Measurements from ENCODE around the gene NAALADL2. TPM values are rescaled to one million over a fixed set of nuclear protein-coding genes. Genes with fewer than 3 reads are reported as not detected.
"Not testable (repeated sequence)": the region's sequence is repeated elsewhere in the genome, so short reads cannot be mapped to it uniquely, and the experiment has no call there.

NAALADL2 gene
- total and polyA plus RNA-seq, 2 donors from 2014 or later, result 2.0 to 20.2 TPM

- FAIRE-seq; H3K4me1 ChIP-seq (ENCODE audit: control insufficient read depth in 2 of 3, insufficient read depth in 2 of 3, low read depth in 1 of 3, low read length in 3 of 3); H3K4me3 ChIP-seq (ENCODE audit: low read length in 3 of 3); H3K9me3 ChIP-seq (ENCODE audit: control insufficient read depth in 2 of 3, insufficient read depth in 1 of 3, low read length in 3 of 3); H3K27me3 ChIP-seq (ENCODE audit: control insufficient read depth, insufficient read depth, low read length); H3K36me3 ChIP-seq (ENCODE audit: control insufficient read depth in 2 of 3, insufficient read depth in 3 of 3, low read length in 3 of 3); DNase-seq; H3K27ac ChIP-seq (ENCODE audit: low read depth in 2 of 2, low read length in 2 of 2); intact Hi-C loops (cut with DNase I); H3K9ac ChIP-seq (ENCODE audit: low read length in 3 of 3): not testable (repeated sequence)
Measured at GRCh38 chr3:175825016-175825580, 966.0 kb downstream of the NAALADL2 start.

- FAIRE-seq (no peak), DNase-seq (no peak)
- Histone ChIP-seq H3K4me3 (ENCODE audit: low read length in 3 of 3) (no peak overlapping the region), H3K9me3 (ENCODE audit: control insufficient read depth in 2 of 3, insufficient read depth in 1 of 3, low read length in 3 of 3) (no peaks in the 10 kb centered on the region), H3K9ac (ENCODE audit: low read length in 3 of 3) (no peak overlapping the region), H3K27ac (ENCODE audit: low read depth in 2 of 2, low read length in 2 of 2) (no peak overlapping the region), H3K36me3 (ENCODE audit: control insufficient read depth in 2 of 3, insufficient read depth in 3 of 3, low read length in 3 of 3) (no peaks in the 10 kb centered on the region), H3K27me3 (ENCODE audit: control insufficient read depth, insufficient read depth, low read length) (no peaks in the 10 kb centered on the region), H3K4me1 (ENCODE audit: control insufficient read depth in 2 of 3, insufficient read depth in 2 of 3, low read depth in 1 of 3, low read length in 3 of 3) (no peaks in the 10 kb centered on the region)
- TF ChIP-seq CTCF (IDR thresholded peaks at IDR 0.05; ENCODE audit: borderline replicate concordance, extremely low read depth, insufficient read depth), result no peak
- intact Hi-C loops (cut with DNase I), result no loop called here
Measured at GRCh38 chr3:175826759-175827158, 967.6 kb downstream of the NAALADL2 start.

- DNase-seq; H3K27me3 ChIP-seq (ENCODE audit: control insufficient read depth, insufficient read depth, low read length); H3K9ac ChIP-seq (ENCODE audit: low read length in 3 of 3); intact Hi-C loops (cut with DNase I); H3K27ac ChIP-seq (ENCODE audit: low read depth in 2 of 2, low read length in 2 of 2); H3K9me3 ChIP-seq (ENCODE audit: control insufficient read depth in 2 of 3, insufficient read depth in 1 of 3, low read length in 3 of 3); H3K4me1 ChIP-seq (ENCODE audit: control insufficient read depth in 2 of 3, insufficient read depth in 2 of 3, low read depth in 1 of 3, low read length in 3 of 3); H3K4me3 ChIP-seq (ENCODE audit: low read length in 3 of 3); H3K36me3 ChIP-seq (ENCODE audit: control insufficient read depth in 2 of 3, insufficient read depth in 3 of 3, low read length in 3 of 3); FAIRE-seq: not testable (repeated sequence)
Measured at GRCh38 chr3:175829809-175830208, 970.7 kb downstream of the NAALADL2 start.

- FAIRE-seq; H3K4me1 ChIP-seq (ENCODE audit: control insufficient read depth in 2 of 3, insufficient read depth in 2 of 3, low read depth in 1 of 3, low read length in 3 of 3); H3K27me3 ChIP-seq (ENCODE audit: control insufficient read depth, insufficient read depth, low read length); H3K9me3 ChIP-seq (ENCODE audit: control insufficient read depth in 2 of 3, insufficient read depth in 1 of 3, low read length in 3 of 3); H3K36me3 ChIP-seq (ENCODE audit: control insufficient read depth in 2 of 3, insufficient read depth in 3 of 3, low read length in 3 of 3); H3K27ac ChIP-seq (ENCODE audit: low read depth in 2 of 2, low read length in 2 of 2); DNase-seq; intact Hi-C loops (cut with DNase I); H3K4me3 ChIP-seq (ENCODE audit: low read length in 3 of 3); H3K9ac ChIP-seq (ENCODE audit: low read length in 3 of 3): not testable (repeated sequence)
Measured at GRCh38 chr3:175835763-175836162, 976.6 kb downstream of the NAALADL2 start.

- Histone ChIP-seq H3K27me3 (ENCODE audit: control insufficient read depth, insufficient read depth, low read length) (no peaks in the 10 kb centered on the region), H3K4me1 (ENCODE audit: control insufficient read depth in 2 of 3, insufficient read depth in 2 of 3, low read depth in 1 of 3, low read length in 3 of 3) (no peaks in the 10 kb centered on the region), H3K4me3 (ENCODE audit: low read length in 3 of 3) (no peak overlapping the region), H3K27ac (ENCODE audit: low read depth in 2 of 2, low read length in 2 of 2) (no peak overlapping the region), H3K36me3 (ENCODE audit: control insufficient read depth in 2 of 3, insufficient read depth in 3 of 3, low read length in 3 of 3) (no peaks in the 10 kb centered on the region), H3K9ac (ENCODE audit: low read length in 3 of 3) (no peak overlapping the region), H3K9me3 (ENCODE audit: control insufficient read depth in 2 of 3, insufficient read depth in 1 of 3, low read length in 3 of 3) (no peaks in the 10 kb centered on the region)
- intact Hi-C loops (cut with DNase I), result no loop called here
- TF ChIP-seq CTCF (IDR thresholded peaks at IDR 0.05; ENCODE audit: borderline replicate concordance, extremely low read depth, insufficient read depth), result no peak
- no peak for DNase-seq
- no peak for FAIRE-seq
Measured at GRCh38 chr3:175836617-175837016, 977.5 kb downstream of the NAALADL2 start.

Measured in kidney (tissue), 14 donors.